ENCODE results near the gene GOLM1.
A peak's percentile ranks its signal among the peaks of the same experiment; 100 is the strongest.

Gene GOLM1

DNA sequence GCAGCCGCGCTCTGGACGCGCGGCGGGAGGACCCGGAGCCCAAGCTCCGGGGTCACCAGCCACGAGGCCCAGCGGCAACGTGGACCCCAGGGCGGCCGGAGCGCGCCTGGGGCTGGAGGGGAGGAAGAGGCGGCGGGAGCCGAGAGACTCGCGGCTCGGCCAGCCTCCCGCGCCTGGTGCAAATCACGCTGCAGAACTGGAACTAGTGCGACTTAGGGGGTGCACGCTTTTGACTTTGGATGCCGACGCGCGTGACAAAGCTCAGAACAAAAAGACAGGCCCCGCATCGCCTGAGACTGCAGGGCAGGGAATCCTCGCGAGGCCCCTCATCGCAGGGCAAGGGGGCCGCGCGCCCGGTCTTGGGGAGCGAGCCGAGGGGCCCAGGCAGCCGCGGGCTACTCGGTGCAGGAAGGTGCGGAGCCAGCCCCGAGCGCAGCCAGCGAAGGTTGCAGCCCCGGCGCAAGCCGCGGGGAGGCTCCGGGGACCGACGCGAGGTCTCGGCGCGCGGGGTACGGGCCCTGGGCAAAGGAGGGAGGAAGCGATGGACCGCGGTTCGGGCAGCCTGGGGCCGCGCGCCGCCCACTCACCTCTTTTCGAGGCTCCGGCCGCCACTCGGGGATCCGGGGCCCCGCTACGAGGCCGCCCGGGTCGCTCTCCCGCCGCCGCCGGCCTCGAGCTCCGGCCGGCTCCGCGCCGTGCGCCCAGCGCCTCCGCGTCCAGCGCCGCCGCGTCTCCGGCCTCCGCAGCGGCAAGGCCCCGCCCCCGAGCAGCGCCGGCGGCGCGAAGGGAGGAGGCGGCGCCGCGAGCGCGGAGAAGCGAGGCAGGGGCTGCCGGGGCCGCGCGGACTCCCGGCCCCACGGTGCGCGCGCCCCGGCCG, at the start of gene GOLM1:
GOLM1 (minus strand) TSS at position 735 of the 877 bp plus-strand sequence. CDS start 20,238 bp downstream, outside the sequence.
- peak; percentile 23; the same call in 1 of the 2 replicates for TF ChIP-seq RAD21 (IDR thresholded peaks at IDR 0.05; ENCODE audit: low read depth)
- no peak for TF ChIP-seq TCF12 (IDR thresholded peaks at IDR 0.05; ENCODE audit: low read depth)
- no peak for TF ChIP-seq ZBTB7A (IDR thresholded peaks at IDR 0.05; ENCODE audit: low read depth)
- TF ChIP-seq USF1 (IDR thresholded peaks at IDR 0.05) = no peak
- TF ChIP-seq, protein P1, sequence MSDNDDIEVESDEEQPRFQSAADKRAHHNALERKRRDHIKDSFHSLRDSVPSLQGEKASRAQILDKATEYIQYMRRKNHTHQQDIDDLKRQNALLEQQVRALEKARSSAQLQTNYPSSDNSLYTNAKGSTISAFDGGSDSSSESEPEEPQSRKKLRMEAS (IDR thresholded peaks at IDR 0.05) = peak; percentile 58
- TF ChIP-seq TEAD4 (IDR thresholded peaks at IDR 0.05) = no peak
- TF ChIP-seq CEBPB (IDR thresholded peaks at IDR 0.05) = no peak
- TF ChIP-seq TAF1 (IDR thresholded peaks at IDR 0.05; ENCODE audit: low read depth) = peak; percentile 38; the same call in 1 of the 2 replicates

- 0 out of 2 replicates have a peak, but pooled peaks have one; percentile 7 for TF ChIP-seq TEAD4 (IDR thresholded peaks at IDR 0.05)
Observed at GRCh38 chr9:86146671-86147070, 47.3 kb upstream of the GOLM1 start.

DNA sequence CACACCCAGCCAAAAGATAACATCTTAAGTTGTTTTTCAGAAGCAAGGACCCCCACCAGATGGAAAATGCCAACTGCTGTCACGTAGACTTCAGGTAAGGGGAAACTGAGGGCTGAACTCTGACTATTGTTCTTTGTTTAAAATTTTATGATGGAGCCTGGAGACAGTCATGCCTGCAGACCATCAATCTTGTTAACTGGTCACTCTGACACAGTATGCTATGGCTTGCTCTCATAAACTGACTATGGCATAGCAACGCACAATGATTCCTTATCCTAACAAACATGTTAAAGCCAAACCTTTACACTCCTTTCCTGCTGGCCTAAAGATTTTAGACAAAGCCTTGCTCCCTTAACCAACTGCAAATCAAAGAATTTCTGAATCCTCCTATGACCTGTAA, 43.6 kb upstream of the GOLM1 start:
- TF ChIP-seq FOXM1 (IDR thresholded peaks at IDR 0.05; ENCODE audit: borderline replicate concordance, low read depth) (no peak), EP300 (IDR thresholded peaks at IDR 0.05; ENCODE audit: borderline replicate concordance) (no peak), TEAD4 (IDR thresholded peaks at IDR 0.05) (no peak), ZBTB7A (IDR thresholded peaks at IDR 0.05; ENCODE audit: low read depth) (no peak), NFIC (IDR thresholded peaks at IDR 0.05) (no peak), USF1 (IDR thresholded peaks at IDR 0.05) (no peak), TCF12 (IDR thresholded peaks at IDR 0.05; ENCODE audit: low read depth) (no peak), EGR1 (IDR thresholded peaks at IDR 0.05) (no peak), TAF1 (IDR thresholded peaks at IDR 0.05; ENCODE audit: low read depth) (no peak), YY1 (IDR thresholded peaks at IDR 0.05; ENCODE audit: low read depth) (no peak), REST (IDR thresholded peaks at IDR 0.05; ENCODE audit: low read depth) (no peak), RAD21 (IDR thresholded peaks at IDR 0.05; ENCODE audit: low read depth) (no peak), CREB1 (IDR thresholded peaks at IDR 0.05; ENCODE audit: low read depth) (no peak)
- TF ChIP-seq, protein P1 (IDR thresholded peaks at IDR 0.05) = no peak

- TF ChIP-seq EGR1 (IDR thresholded peaks at IDR 0.05) (no peak), TCF12 (IDR thresholded peaks at IDR 0.05; ENCODE audit: low read depth) (no peak), USF1 (IDR thresholded peaks at IDR 0.05) (no peak), ZBTB7A (IDR thresholded peaks at IDR 0.05; ENCODE audit: low read depth) (no peak), YY1 (IDR thresholded peaks at IDR 0.05; ENCODE audit: low read depth) (no peak), REST (IDR thresholded peaks at IDR 0.05; ENCODE audit: low read depth) (no peak), TEAD4 (IDR thresholded peaks at IDR 0.05) (no peak), NFIC (IDR thresholded peaks at IDR 0.05) (no peak)
- TF ChIP-seq, protein P1 (IDR thresholded peaks at IDR 0.05) = no peak
Observed at GRCh38 chr9:86141843-86142242, 42.5 kb upstream of the GOLM1 start.

DNA sequence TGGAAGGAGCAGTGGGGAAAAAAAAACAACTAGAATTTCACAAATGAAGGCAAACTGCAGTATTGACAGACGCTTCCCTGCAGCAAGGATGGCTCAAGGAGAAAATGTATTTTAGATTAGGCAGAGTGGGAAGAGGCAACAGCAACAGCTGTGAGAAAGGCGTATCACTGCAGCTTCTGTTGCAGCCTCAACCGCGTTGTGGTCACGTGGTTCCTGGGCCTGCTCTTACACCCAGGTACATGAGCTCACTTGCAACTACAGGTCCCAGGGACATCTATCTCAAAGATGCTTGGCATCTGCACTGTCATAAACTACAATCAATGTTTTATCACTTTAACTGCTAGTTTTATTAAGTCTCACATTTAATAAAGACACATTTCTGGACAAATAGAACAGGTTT, 36.0 kb upstream of the GOLM1 start:
- TF ChIP-seq RAD21 (IDR thresholded peaks at IDR 0.05; ENCODE audit: low read depth) (no peak), USF1 (IDR thresholded peaks at IDR 0.05) (no peak), CEBPB (IDR thresholded peaks at IDR 0.05) (no peak), TCF12 (IDR thresholded peaks at IDR 0.05; ENCODE audit: low read depth) (no peak), TAF1 (IDR thresholded peaks at IDR 0.05; ENCODE audit: low read depth) (no peak), NFIC (IDR thresholded peaks at IDR 0.05) (no peak), ZBTB7A (IDR thresholded peaks at IDR 0.05; ENCODE audit: low read depth) (no peak), EP300 (IDR thresholded peaks at IDR 0.05; ENCODE audit: borderline replicate concordance) (no peak), REST (IDR thresholded peaks at IDR 0.05; ENCODE audit: low read depth) (no peak), TEAD4 (IDR thresholded peaks at IDR 0.05) (no peak), FOXM1 (IDR thresholded peaks at IDR 0.05; ENCODE audit: borderline replicate concordance, low read depth) (no peak), YY1 (IDR thresholded peaks at IDR 0.05; ENCODE audit: low read depth) (no peak), CREB1 (IDR thresholded peaks at IDR 0.05; ENCODE audit: low read depth) (no peak), EGR1 (IDR thresholded peaks at IDR 0.05) (no peak)
- TF ChIP-seq, protein P1 (IDR thresholded peaks at IDR 0.05) = no peak

Data from Ishikawa (cell line).